Peyer's patch (tissue), 4 donors: ENCODE data around the gene TMPRSS13. TPM values are rescaled to one million over a fixed set of nuclear protein-coding genes. Genes with fewer than 3 reads are reported as not detected.

Source experiments
- DNase-seq, 3 donors: peaks; one replicate each; pipeline ENCODE4 v3.0.0-alpha.2; 2017 to 2019
- H3K27ac ChIP-seq, 4 donors: fragments of 200-600 bp; sonication (generic); one replicate each; pipeline ENCODE4 v1.5.1; 2016 to 2019
- H3K27me3 ChIP-seq, 2 donors: fragments of 200-600 bp; sonication (generic); one replicate each; pipeline ENCODE4 v1.5.1; 2019
- H3K36me3 ChIP-seq, 3 donors: fragments of 200-600 bp; sonication (generic); one replicate each; pipeline ENCODE4 v1.5.1; 2016 to 2019
- H3K4me1 ChIP-seq, 4 donors: fragments of 200-600 bp; sonication (generic); one replicate each; pipeline ENCODE4 v1.5.1; 2016 to 2019
- H3K4me3 ChIP-seq, 4 donors: fragments of 200-600 bp; sonication (generic); 1 replicate in 3 of 4; 2 replicates in 1 of 4; pipeline ENCODE4 v1.5.1; 2016 to 2019; ENCODE audit warnings: mild to moderate bottlenecking in 1 of 4
- H3K9me3 ChIP-seq, 4 donors: fragments of 200-600 bp; sonication (generic); one replicate each; pipeline ENCODE4 v1.5.1; 2016 to 2019; ENCODE audit warnings: mild to moderate bottlenecking in 1 of 4
- POLR2A ChIP-seq, 2 donors: fragments of 450-650 bp; IDR thresholded peaks; one replicate each; pipeline ENCODE4 v1.5.1; 2017; ENCODE audit warnings: antibody characterized with exemption in 2 of 2, mild to moderate bottlenecking in 2 of 2, moderate library complexity in 2 of 2
- total RNA-seq, 4 donors: library from RNA; depleted of rRNA; stranded (reverse); fragments of >200 nt; gene quantifications; one replicate each; pipeline ENCODE4 v1.1.0, GENCODE V29; 2016
- TF ChIP-seq, protein P1 (sequence below), 6 experiments: fragments of 450-650 bp in 4 of 6; fragments of 200-600 bp in 2 of 6; sonication (generic) in 1 of 6; IDR thresholded peaks; one replicate each; pipeline ENCODE4 v1.5.1; 2017 to 2019; ENCODE audit warnings: antibody characterized with exemption in 6 of 6, mild to moderate bottlenecking in 3 of 6, moderate library complexity in 1 of 6

The TMPRSS13 gene
- total RNA-seq, 4 donors from 2014 or later: not detected

GRCh38 chr11:117918366-117919255 is 10.6 kb downstream of the TMPRSS13 start:
- no peaks in the 10 kb centered on the region for H3K4me1 ChIP-seq
- peak in 2 of 3 donors; percentile 27 to 37 for DNase-seq
- no peak overlapping the region for H3K4me3 ChIP-seq
- no peaks in the 10 kb centered on the region for H3K36me3 ChIP-seq
- no peak for TF ChIP-seq POLR2A (IDR thresholded peaks at IDR 0.05)
- TF ChIP-seq, protein P1, sequence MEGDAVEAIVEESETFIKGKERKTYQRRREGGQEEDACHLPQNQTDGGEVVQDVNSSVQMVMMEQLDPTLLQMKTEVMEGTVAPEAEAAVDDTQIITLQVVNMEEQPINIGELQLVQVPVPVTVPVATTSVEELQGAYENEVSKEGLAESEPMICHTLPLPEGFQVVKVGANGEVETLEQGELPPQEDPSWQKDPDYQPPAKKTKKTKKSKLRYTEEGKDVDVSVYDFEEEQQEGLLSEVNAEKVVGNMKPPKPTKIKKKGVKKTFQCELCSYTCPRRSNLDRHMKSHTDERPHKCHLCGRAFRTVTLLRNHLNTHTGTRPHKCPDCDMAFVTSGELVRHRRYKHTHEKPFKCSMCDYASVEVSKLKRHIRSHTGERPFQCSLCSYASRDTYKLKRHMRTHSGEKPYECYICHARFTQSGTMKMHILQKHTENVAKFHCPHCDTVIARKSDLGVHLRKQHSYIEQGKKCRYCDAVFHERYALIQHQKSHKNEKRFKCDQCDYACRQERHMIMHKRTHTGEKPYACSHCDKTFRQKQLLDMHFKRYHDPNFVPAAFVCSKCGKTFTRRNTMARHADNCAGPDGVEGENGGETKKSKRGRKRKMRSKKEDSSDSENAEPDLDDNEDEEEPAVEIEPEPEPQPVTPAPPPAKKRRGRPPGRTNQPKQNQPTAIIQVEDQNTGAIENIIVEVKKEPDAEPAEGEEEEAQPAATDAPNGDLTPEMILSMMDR (IDR thresholded peaks at IDR 0.05): no peak
- no peaks in the 10 kb centered on the region for H3K27me3 ChIP-seq
- H3K9me3 ChIP-seq: no peaks in the 10 kb centered on the region
- H3K27ac ChIP-seq: no peak overlapping the region

DNA sequence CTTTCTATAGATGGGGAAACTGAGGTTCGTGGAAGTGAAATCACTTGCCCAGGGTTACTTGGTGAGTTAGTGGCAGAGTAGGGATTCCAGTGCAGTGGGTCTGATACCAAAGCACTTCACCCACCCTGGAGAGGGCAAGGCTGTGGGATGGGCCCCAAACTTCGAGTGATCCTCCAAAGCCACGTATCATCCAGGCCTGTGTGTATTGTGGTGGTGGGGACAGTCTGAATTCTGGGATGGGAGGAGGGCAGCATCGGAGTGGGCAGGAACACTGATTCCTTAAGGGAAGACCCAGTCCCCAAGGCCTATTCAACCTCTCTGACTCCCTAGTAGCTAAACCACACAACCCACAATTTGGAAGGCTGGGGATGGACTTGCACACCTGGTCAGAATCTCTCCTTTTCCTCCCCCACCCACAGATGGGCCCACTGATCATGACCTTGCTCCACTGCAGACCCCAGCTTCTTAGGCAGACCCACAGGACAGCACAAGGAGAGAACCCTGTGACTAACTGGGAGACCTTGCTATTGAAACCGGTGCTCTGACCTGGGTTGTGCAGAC is 11.5 kb downstream of the TMPRSS13 start:
- TF ChIP-seq, protein P1 (IDR thresholded peaks at IDR 0.05): no peak
- TF ChIP-seq POLR2A (IDR thresholded peaks at IDR 0.05): no peak
- H3K36me3 ChIP-seq: no peaks in the 10 kb centered on the region
- DNase-seq: no peak

DNA sequence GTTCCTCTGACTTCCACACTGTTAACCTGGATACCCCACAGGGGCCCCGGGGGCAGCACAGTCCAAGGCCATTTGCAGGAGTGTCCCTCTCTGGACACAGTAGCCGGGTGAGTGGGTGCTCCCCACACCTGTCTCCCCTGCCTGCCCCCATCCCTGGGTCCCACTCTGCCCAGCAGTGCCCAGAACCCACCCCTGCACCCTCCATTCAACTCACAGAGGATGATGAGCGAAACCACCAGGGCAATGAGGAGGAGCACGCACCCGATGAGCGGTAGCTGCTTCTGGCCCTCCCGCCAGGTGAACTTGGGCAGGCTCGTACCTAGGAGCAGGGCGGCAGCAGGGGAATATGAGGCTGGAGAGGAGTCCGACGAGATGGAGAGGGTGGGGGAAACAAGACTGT is 12.2 kb downstream of the TMPRSS13 start:
- Histone ChIP-seq H3K27me3 (no peaks in the 10 kb centered on the region), H3K27ac (no peak overlapping the region), H3K9me3 (no peaks in the 10 kb centered on the region), H3K4me3 (no peak overlapping the region), H3K36me3 (no peaks in the 10 kb centered on the region), H3K4me1 (no peaks in the 10 kb centered on the region)
- DNase-seq: peak in 1 of 3 donors; percentile 38
- no peak for TF ChIP-seq POLR2A (IDR thresholded peaks at IDR 0.05)
- TF ChIP-seq, protein P1 (IDR thresholded peaks at IDR 0.05): no peak

More for the DNA sequence above, 11.5 kb downstream of the TMPRSS13 start:
- no peaks in the 10 kb centered on the region for H3K9me3 ChIP-seq
- no peaks in the 10 kb centered on the region for H3K4me1 ChIP-seq
- H3K27me3 ChIP-seq: no peaks in the 10 kb centered on the region
- H3K4me3 ChIP-seq: no peak overlapping the region
- no peak overlapping the region for H3K27ac ChIP-seq

GRCh38 chr11:117915672-117916235 is 13.4 kb downstream of the TMPRSS13 start:
- H3K27ac ChIP-seq: no peak overlapping the region
- H3K4me1 ChIP-seq: no peaks in the 10 kb centered on the region
- no peak for TF ChIP-seq POLR2A (IDR thresholded peaks at IDR 0.05)
- TF ChIP-seq, protein P1 (IDR thresholded peaks at IDR 0.05): no peak
- H3K9me3 ChIP-seq: no peaks in the 10 kb centered on the region
- DNase-seq: peak in 1 of 3 donors; percentile 22
- no peaks in the 10 kb centered on the region for H3K36me3 ChIP-seq
- H3K27me3 ChIP-seq: no peaks in the 10 kb centered on the region
- no peak overlapping the region for H3K4me3 ChIP-seq

DNA sequence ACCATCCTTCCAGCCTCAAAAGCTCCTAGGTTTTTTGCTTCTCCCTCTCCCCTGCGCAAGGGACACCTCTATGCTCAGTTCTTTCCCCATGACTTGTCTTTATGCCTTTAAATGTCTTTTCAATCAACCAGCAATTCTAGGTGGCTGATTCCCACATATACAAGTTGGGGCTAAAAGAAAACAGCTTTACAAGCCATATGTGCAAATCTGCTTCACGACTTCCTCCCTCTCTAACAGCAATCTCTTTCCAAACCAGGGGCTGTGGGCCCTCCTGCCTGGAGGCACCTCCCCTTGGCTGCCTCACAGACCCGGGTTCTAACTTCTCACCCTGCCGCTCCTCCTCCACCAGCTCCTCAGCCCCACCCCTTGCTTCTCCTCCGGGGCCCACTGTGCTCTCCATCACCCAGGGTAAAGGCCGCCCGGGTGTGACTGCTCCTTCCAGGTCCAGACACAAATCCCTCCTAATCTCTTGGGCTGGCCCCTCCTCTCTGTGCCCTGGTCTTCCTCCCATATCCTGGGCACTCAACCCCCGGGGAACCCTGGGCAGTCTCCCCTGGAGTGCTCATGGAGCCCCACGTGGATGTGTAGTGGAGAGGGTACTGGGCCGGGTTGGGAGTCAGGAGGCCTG is 14.1 kb downstream of the TMPRSS13 start:
- DNase-seq: peak in 1 of 3 donors; percentile 36

More for the DNA sequence above, 14.1 kb downstream of the TMPRSS13 start:
- Histone ChIP-seq H3K27ac (no peak overlapping the region), H3K4me1 (no peaks in the 10 kb centered on the region), H3K36me3 (no peaks in the 10 kb centered on the region), H3K27me3 (no peaks in the 10 kb centered on the region), H3K4me3 (no peak overlapping the region), H3K9me3 (no peaks in the 10 kb centered on the region)
- no peak for TF ChIP-seq POLR2A (IDR thresholded peaks at IDR 0.05)
- TF ChIP-seq, protein P1 (IDR thresholded peaks at IDR 0.05): no peak
